ENCODE measurements around the gene FBXO42. TPM values are rescaled to one million over a fixed set of nuclear protein-coding genes. Genes with fewer than 3 reads are reported as not detected.

The FBXO42 gene
- total RNA-seq, 1 experiment from 2014 or later, result 21.9 TPM

DNA sequence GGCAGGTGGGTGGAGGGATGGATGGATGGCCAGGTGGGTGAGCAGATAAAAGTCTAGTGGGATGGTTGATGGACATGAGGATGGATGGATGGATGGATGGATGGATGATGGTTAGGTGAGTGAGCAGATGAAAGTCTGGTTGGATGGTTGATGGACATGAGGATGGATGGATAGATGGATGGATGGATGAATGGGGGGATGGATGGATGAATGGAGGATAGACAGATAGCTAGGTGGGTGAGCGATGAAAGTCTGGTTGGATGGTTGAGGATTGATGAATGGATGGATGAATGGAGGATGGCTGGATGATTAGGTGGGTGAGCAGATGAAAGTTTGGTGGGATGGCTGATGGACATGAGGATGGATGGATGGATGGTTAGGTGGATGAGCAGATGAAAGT is 130.8 kb downstream of the FBXO42 start:
- ChIA-PET CTCF (interaction anchor here (0.6 to 1.1 kb wide), 5 partner anchors 13 to 587 kb away, joined by 3 to 4 read pairs (median 3); no protein-coding TSS in a partner anchor), POLR2A (interaction anchor here (0.6 to 2.3 kb wide), 2 partner anchors 15 to 171 kb away, joined by 3 to 8 read pairs; partner anchors contain the start of gene CPLANE2)
- no peak overlapping the region for H3K27ac Mint-ChIP-seq (ENCODE audit: low read depth, unreplicated experiment)
- intact Hi-C loops (cut with micrococcal nuclease), result no loop called here
- no peaks in the 10 kb centered on the region for H3K36me3 Mint-ChIP-seq (ENCODE audit: insufficient read depth, unreplicated experiment)
- H3K4me1 Mint-ChIP-seq (ENCODE audit: insufficient read depth, unreplicated experiment), result peaks cover 6% of the 10 kb centered on the region
- no peak overlapping the region for H3K4me3 Mint-ChIP-seq (ENCODE audit: unreplicated experiment)
- H3K9me3 Mint-ChIP-seq (ENCODE audit: unreplicated experiment), result no peaks in the 10 kb centered on the region
- TF ChIP-seq, protein P1, sequence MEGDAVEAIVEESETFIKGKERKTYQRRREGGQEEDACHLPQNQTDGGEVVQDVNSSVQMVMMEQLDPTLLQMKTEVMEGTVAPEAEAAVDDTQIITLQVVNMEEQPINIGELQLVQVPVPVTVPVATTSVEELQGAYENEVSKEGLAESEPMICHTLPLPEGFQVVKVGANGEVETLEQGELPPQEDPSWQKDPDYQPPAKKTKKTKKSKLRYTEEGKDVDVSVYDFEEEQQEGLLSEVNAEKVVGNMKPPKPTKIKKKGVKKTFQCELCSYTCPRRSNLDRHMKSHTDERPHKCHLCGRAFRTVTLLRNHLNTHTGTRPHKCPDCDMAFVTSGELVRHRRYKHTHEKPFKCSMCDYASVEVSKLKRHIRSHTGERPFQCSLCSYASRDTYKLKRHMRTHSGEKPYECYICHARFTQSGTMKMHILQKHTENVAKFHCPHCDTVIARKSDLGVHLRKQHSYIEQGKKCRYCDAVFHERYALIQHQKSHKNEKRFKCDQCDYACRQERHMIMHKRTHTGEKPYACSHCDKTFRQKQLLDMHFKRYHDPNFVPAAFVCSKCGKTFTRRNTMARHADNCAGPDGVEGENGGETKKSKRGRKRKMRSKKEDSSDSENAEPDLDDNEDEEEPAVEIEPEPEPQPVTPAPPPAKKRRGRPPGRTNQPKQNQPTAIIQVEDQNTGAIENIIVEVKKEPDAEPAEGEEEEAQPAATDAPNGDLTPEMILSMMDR (IDR thresholded peaks at IDR 0.05; ENCODE audit: unreplicated experiment), result no peak
- no TSS peak for BruUV-seq (replicated peaks)
- no peak for DNase-seq (ENCODE audit: unreplicated experiment)
- no peaks in the 10 kb centered on the region for H3K27me3 Mint-ChIP-seq (ENCODE audit: insufficient read depth, unreplicated experiment)

DNA sequence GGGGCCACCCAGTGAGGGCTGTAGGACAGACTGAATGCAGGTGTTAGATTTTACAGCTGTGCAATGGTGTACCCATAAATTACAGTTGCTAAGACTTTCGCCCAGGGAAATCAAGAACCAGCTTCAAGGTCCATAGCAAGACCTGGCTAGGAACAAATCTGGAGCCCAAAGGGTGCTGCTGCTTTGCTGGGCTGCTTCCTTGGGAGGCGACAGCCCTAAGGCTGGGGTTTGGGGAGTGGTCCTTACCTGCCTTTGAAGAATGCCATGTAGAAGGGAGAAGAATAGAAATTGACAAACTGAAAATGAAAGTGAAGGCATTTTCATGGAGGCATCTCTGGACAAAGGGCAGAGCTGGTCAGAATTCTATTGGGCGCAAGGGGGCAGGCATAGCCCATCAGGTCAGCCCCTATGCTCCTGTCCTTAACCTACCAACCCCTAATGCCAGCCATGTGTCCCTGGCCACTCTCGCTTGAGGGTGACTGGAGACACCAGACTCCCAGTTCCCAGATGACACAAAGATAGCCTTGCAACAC is 132.2 kb downstream of the FBXO42 start:
- H3K9me3 Mint-ChIP-seq (ENCODE audit: unreplicated experiment), result no peaks in the 10 kb centered on the region
- peaks cover 6% of the 10 kb centered on the region for H3K4me1 Mint-ChIP-seq (ENCODE audit: insufficient read depth, unreplicated experiment)
- DNase-seq (ENCODE audit: unreplicated experiment), result no peak
- intact Hi-C loops (cut with micrococcal nuclease), result no loop called here
- H3K27ac Mint-ChIP-seq (ENCODE audit: low read depth, unreplicated experiment), result no peak overlapping the region
- no peak overlapping the region for H3K4me3 Mint-ChIP-seq (ENCODE audit: unreplicated experiment)
- no peaks in the 10 kb centered on the region for H3K27me3 Mint-ChIP-seq (ENCODE audit: insufficient read depth, unreplicated experiment)
- no peaks in the 10 kb centered on the region for H3K36me3 Mint-ChIP-seq (ENCODE audit: insufficient read depth, unreplicated experiment)
- no TSS peak for BruUV-seq (replicated peaks)
- TF ChIP-seq, protein P1 (IDR thresholded peaks at IDR 0.05; ENCODE audit: unreplicated experiment), result no peak
- ChIA-PET CTCF (interaction anchor here (0.6 to 1.2 kb wide), 2 partner anchors 79 to 138 kb away, joined by 3 read pairs; no protein-coding TSS in a partner anchor), POLR2A (interaction anchor here (1.2 to 2.3 kb wide), 2 partner anchors 8 to 16 kb away, joined by 3 to 8 read pairs; partner anchors contain the start of gene CPLANE2)

DNA sequence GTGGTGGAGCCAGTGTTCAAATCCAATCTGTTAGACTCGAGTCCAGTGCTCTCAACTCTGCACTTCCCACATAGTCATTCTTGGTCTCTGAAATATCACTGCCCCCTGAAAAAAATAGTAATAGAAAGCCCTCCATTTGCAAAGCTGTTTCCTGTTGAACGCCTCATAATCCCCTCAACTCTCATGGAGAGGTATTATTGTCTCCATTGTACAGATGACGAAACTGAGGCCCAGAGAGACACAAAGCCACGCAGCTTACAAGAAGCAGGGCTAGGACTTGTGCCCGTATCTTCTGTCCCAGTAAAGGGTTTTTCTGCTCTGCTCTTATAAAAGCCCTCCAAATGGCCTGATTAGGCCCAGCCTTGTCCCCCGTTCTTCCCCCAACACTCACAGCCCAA is 133.6 kb downstream of the FBXO42 start:
- TF ChIP-seq, protein P1 (IDR thresholded peaks at IDR 0.05; ENCODE audit: unreplicated experiment), result no peak
- Mint-ChIP-seq H3K4me1 (ENCODE audit: insufficient read depth, unreplicated experiment) (peaks cover 6% of the 10 kb centered on the region), H3K27ac (ENCODE audit: low read depth, unreplicated experiment) (no peak overlapping the region), H3K4me3 (ENCODE audit: unreplicated experiment) (no peak overlapping the region), H3K9me3 (ENCODE audit: unreplicated experiment) (no peaks in the 10 kb centered on the region), H3K27me3 (ENCODE audit: insufficient read depth, unreplicated experiment) (no peaks in the 10 kb centered on the region), H3K36me3 (ENCODE audit: insufficient read depth, unreplicated experiment) (no peaks in the 10 kb centered on the region)
- no TSS peak for BruUV-seq (replicated peaks)
- ChIA-PET POLR2A (interaction anchor here (1.2 kb wide), 1 partner anchor 29 kb away, joined by 3 read pairs; no protein-coding TSS in a partner anchor), CTCF (interaction anchor here (0.6 to 0.8 kb wide), 3 partner anchors 138 to 1964 kb away, joined by 3 to 4 read pairs (median 3); no protein-coding TSS in a partner anchor)
- intact Hi-C loops (cut with micrococcal nuclease), result no loop called here
- no peak for DNase-seq (ENCODE audit: unreplicated experiment)

DNA sequence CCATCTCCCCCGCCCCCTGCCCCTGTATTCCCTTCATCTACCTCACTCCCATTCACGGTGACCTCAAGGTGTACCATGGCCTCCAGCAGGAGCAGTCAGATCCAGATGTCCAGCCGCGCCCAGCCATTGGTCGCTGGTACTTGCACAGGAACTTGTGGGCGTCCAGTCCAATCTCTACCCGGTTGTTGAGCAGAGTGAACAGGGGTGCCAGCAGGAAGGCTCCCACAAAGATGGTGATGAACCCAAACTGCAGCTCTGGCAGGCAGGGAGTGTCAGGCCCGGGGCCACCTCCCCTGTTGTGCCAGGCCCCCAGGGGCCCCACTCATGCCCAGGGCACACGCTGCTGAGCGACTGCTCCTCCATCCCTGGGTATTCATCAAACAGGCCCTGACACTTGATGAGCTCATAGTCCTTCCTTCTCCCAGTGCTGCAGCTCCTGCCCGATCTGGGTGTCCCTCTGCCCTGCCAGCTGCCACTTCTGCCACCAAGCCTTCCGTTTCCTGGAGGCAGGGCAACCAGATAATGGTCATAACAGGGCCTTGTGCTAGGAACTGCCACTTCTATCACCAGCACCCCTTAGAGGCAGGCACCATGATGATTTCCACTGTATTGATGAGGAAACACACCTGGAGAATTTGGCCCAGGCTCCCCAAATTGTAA is 134.1 kb downstream of the FBXO42 start:
- Mint-ChIP-seq H3K27ac (ENCODE audit: low read depth, unreplicated experiment) (no peak overlapping the region), H3K27me3 (ENCODE audit: insufficient read depth, unreplicated experiment) (no peaks in the 10 kb centered on the region), H3K4me3 (ENCODE audit: unreplicated experiment) (no peak overlapping the region), H3K9me3 (ENCODE audit: unreplicated experiment) (no peaks in the 10 kb centered on the region), H3K36me3 (ENCODE audit: insufficient read depth, unreplicated experiment) (no peaks in the 10 kb centered on the region), H3K4me1 (ENCODE audit: insufficient read depth, unreplicated experiment) (peaks cover 6% of the 10 kb centered on the region)
- intact Hi-C loops (cut with micrococcal nuclease), result no loop called here
- no TSS peak for BruUV-seq (replicated peaks)
- CTCF ChIA-PET, result interaction anchor here (0.5 to 1.5 kb wide), 6 partner anchors 11 to 1963 kb away, joined by 3 to 4 read pairs (median 3); no protein-coding TSS in a partner anchor
- DNase-seq (ENCODE audit: unreplicated experiment), result no peak
- POLR2A ChIA-PET, result interaction anchor here (0.6 to 1.7 kb wide), 5 partner anchors 14 to 95 kb away, joined by 3 to 16 read pairs (median 3); partner anchors contain the start of gene CPLANE2
- TF ChIP-seq, protein P1 (IDR thresholded peaks at IDR 0.05; ENCODE audit: unreplicated experiment), result no peak
